ENCODE measurements around the gene ACTG1. TPM values are rescaled to one million over a fixed set of nuclear protein-coding genes. Genes with fewer than 3 reads are reported as not detected.

Gene ACTG1
- total RNA-seq, 1 experiment from 2014 or later = 4,160 TPM

DNA sequence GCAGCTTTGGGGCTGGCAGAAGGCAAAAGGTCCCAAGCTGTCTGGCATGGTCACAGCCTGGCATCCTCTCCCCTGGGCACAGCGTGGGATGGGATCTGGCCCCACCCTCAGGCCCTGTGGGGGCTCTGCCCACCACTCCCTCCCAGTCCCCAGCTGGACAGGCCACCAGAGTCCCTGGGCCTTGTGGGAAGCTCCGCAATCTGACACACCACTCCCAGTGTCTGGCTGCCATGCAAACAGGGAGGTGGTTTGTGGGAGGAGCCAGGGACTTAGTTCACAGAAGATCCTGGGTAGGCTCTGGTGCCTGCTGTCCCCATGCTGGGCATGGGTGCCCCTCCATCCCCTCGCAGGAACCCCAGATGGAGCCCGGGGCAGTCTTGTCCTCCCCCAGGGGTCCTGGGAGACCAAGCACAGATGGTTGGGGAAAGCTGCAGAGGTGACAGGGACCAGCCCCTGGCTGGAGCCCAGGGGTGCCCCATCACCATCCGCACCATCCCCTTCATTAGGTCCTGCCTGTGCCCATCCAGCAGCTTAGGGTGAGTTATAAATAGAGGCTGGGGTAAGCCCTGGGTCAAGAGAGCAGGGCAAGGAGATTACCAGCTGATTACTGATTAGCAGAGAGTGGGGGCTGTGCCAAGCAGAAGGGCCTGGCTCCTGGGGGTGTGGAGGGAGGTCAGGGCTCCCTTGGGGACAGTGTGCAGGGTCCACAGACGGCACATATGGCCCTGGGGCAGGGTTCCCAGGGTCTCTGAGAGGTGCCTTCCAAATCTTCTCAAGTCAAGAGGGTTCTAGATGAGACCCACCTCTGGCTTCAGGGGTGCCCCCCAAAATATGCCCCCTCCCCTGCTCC lies 21.8 kb upstream of the ACTG1 start:
- Histone ChIP-seq H3K4me2 (ENCODE audit: insufficient read depth, insufficient read length, low read length) (no peak overlapping the region), H3K18ac (ENCODE audit: insufficient read length, low read depth, low read length) (no peak overlapping the region), H2AFZ (ENCODE audit: low read length) (no peak overlapping the region), H3T11ph (ENCODE audit: low read length) (no peak overlapping the region), H3K79me2 (ENCODE audit: insufficient read depth, low read length) (no peaks in the 10 kb centered on the region), H4K5ac (ENCODE audit: insufficient read length, low read depth, low read length) (no peak overlapping the region), H2BK120ac (ENCODE audit: low read depth, low read length, poor library complexity, severe bottlenecking) (no peak overlapping the region), H3K79me1 (ENCODE audit: insufficient read depth, low read depth, low read length, poor library complexity, severe bottlenecking) (no peaks in the 10 kb centered on the region), H3K14ac (ENCODE audit: insufficient read depth, low read length) (no peak overlapping the region), H3K4me1 (ENCODE audit: insufficient read depth, low read length) (no peaks in the 10 kb centered on the region), H2BK12ac (ENCODE audit: insufficient read length, low read depth, low read length) (no peak overlapping the region), H3K23me2 (ENCODE audit: insufficient read length, low read depth, low read length, poor library complexity, severe bottlenecking) (peaks cover 5% of the 10 kb centered on the region), H3K9ac (ENCODE audit: extremely low read depth, insufficient read length, low read length) (no peak overlapping the region), H3K27ac (ENCODE audit: insufficient read length, low read depth, low read length) (no peak overlapping the region), H3K27me3 (ENCODE audit: insufficient read depth, low read length) (peaks cover 7% of the 10 kb centered on the region; the same call in 1 of the 2 replicates), H3K56ac (ENCODE audit: insufficient read length, low read depth, low read length) (no peak overlapping the region), H3K9me3 (ENCODE audit: control insufficient read depth, low read depth, low read length) (no peaks in the 10 kb centered on the region), H2BK5ac (ENCODE audit: insufficient read length, low read length) (no peak overlapping the region), H3K23ac (ENCODE audit: insufficient read length, low read depth, low read length) (no peak overlapping the region), H2AK5ac (ENCODE audit: insufficient read length, low read length) (no peak overlapping the region), H4K20me1 (ENCODE audit: control insufficient read depth, insufficient read depth, insufficient read length) (peaks cover 5% of the 10 kb centered on the region), H3K4ac (ENCODE audit: low read depth, low read length) (no peak overlapping the region), H2BK20ac (ENCODE audit: low read depth, low read length, poor library complexity, severe bottlenecking) (no peak overlapping the region), H2BK15ac (ENCODE audit: low read depth, low read length) (no peak overlapping the region), H4K91ac (ENCODE audit: insufficient read length, low read depth, low read length) (no peak overlapping the region), H4K8ac (replicated peaks; ENCODE audit: insufficient read length, low read depth, low read length) (no peak overlapping the region)
- 0 out of 4 replicates have a peak, but pooled peaks cover 5 to 7% of the 10 kb centered on the region in 2 experiments for H3K4me1 Mint-ChIP-seq
- H3K4me3 Mint-ChIP-seq = no peak overlapping the region
- H3K27me3 Mint-ChIP-seq (ENCODE audit: low read depth) = peaks cover 33% of the 10 kb centered on the region
- no peak overlapping the region for H3K27ac Mint-ChIP-seq
- H3K9me3 Mint-ChIP-seq = no peaks in the 10 kb centered on the region; a peak in 1 of 5 replicates
- no CpG with 5 or more reads among the region's 6 CpGs for WGBS (ENCODE audit: extremely low coverage, insufficient read length, low lambda C conversion rate)
- DNase-seq = no peak
- peaks cover 0 to 5% (median 4%) of the 10 kb centered on the region in 3 experiments; a peak in 3 of 7 replicates for H3K36me3 Mint-ChIP-seq (ENCODE audit: insufficient read depth in 1 of 3, low read depth in 3 of 3)
- TF ChIP-seq, protein P1, sequence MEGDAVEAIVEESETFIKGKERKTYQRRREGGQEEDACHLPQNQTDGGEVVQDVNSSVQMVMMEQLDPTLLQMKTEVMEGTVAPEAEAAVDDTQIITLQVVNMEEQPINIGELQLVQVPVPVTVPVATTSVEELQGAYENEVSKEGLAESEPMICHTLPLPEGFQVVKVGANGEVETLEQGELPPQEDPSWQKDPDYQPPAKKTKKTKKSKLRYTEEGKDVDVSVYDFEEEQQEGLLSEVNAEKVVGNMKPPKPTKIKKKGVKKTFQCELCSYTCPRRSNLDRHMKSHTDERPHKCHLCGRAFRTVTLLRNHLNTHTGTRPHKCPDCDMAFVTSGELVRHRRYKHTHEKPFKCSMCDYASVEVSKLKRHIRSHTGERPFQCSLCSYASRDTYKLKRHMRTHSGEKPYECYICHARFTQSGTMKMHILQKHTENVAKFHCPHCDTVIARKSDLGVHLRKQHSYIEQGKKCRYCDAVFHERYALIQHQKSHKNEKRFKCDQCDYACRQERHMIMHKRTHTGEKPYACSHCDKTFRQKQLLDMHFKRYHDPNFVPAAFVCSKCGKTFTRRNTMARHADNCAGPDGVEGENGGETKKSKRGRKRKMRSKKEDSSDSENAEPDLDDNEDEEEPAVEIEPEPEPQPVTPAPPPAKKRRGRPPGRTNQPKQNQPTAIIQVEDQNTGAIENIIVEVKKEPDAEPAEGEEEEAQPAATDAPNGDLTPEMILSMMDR (conservative IDR thresholded peaks at IDR 0.05) = no peak

All from H9 (cell line).